SKM-1 treated with dmso at 0.1 percent for 144 hours (cell line): ENCODE measurements around the gene IL1RAP.

Source experiments
- DNase-seq: peaks from one replicate; lab custom pipeline; 2025; ENCODE audit not compliant: unreplicated experiment; lab: John Stamatoyannopoulos, UW

Gene IL1RAP

GRCh38 chr3:190541008-190541407, 27.1 kb downstream of the IL1RAP start:
- no peak for DNase-seq

- no peak for DNase-seq
Observed at GRCh38 chr3:190541560-190541959, 27.7 kb downstream of the IL1RAP start.

- DNase-seq, result no peak
Observed at GRCh38 chr3:190542846-190543245, 29.0 kb downstream of the IL1RAP start.

- DNase-seq, result no peak
Observed at GRCh38 chr3:190543671-190544070, 29.8 kb downstream of the IL1RAP start.

DNA sequence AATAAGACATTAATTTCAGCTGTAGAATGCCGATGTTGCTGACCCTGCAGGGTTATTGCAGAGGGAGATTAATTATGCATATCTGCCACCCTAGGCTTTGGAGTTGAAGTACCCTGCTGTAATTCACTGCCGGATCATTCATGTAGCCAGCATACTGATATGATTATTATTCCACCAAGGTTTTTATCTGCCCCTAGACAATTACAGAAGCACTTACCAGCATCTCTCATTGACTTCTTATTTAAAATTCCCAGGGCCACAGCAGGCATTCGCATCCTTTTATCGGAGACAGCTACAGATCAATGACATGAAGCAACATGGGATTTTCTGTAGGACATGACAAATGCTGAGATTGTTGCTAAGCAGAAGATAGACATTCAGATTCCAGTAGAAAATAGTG, 31.3 kb downstream of the IL1RAP start:
- no peak for DNase-seq

GRCh38 chr3:190546881-190547510, 33.1 kb downstream of the IL1RAP start:
- DNase-seq, result no peak

- no peak for DNase-seq
Observed at GRCh38 chr3:190548031-190548656, 34.3 kb downstream of the IL1RAP start.

GRCh38 chr3:190552021-190552420, 38.1 kb downstream of the IL1RAP start:
- no peak for DNase-seq

DNA sequence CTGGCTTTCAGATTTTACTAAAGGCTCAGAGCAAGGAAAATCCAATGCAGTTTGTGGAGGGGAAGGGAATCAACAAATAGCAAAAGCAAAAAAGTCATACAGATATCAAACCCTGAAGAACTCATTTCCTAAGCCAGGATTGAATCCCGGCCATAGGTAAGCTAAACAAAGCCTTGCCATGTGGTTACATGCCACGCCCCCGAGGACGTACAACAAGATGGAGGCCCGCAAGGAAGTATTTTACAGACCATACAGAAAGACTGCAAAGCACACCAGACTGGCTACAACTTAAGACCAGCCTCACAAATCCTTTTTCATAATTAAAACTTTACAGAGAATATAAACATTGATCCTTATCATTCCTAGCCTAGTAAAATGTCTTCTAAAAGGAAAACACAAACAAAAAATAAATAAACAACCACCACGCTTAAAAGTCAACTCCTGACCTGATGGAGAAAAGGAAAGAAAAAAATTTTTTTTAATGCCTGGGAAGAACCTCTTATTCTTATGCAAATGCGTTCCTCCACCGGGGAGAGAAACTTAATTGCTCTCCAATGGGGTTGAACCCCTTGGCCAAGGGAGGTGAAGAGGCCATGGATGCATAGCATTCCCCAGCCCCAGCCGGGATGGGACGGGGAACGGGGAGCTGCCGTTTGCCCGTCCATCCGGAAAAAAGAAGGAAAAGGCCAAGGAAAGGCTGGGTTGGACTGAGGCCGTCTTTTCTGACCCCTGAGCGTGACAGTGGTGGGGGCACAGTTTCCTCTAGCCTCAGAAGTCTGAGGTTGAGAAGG, 39.3 kb downstream of the IL1RAP start:
- no peak for DNase-seq

DNA sequence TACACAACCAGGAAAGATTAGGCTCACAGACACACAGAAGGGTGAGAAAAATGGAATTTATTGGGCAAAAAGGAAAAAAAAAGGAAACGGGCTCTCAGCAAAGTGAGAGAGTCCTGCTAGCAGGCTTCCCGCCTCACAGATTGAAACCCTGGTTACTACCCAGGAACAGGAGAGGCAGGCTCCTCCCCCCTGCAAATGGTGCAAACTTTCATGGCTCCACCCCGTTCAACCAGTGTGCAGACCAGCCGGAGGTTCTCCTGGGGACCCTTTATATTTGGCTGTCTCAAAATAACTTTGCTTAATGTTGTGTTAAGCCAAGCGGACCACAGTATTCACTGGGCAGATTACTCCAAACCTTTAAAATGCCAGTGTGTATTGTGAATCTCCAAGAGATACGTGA, 40.3 kb downstream of the IL1RAP start:
- DNase-seq, result no peak

DNA sequence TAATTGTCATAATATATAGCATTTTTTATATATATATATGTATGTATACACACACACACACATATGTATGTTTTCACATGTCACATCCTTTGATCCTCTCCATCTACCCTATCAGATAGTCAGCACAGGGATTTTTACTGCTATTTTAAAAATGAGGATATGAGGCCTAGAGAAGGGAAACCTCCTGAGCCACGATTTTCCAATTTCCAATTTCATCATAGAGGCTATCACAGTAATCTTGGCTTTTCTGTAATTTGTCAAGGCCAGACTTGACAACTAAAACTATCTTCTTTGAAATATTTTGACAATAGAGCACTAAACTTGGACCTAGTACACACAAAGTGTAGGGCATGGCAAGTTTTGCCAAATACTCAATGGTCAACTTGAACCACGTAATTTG, 42.5 kb downstream of the IL1RAP start:
- DNase-seq, result no peak

- no peak for DNase-seq
Observed at GRCh38 chr3:190557296-190557695, 43.4 kb downstream of the IL1RAP start.

DNA sequence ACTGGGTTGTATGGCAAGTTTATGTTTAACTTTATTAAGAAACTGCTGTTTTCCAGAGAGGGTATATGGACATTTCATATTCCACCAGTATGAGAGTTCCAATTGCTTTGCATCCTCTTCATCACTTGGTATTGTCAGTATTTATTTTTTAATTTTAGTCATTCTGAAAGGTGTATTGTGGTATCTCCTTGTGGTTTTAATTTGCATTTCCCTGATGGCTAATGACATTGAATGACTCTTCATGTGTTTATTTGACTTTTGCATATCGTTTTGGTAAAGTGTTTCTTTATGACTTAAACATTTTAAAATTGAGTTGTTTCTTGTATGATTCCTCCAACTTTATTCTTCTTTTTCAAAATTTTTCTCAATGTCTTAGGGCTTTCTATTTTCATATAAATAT, 44.4 kb downstream of the IL1RAP start:
- DNase-seq, result no peak

GRCh38 chr3:190558796-190559195, 44.9 kb downstream of the IL1RAP start:
- no peak for DNase-seq

DNA sequence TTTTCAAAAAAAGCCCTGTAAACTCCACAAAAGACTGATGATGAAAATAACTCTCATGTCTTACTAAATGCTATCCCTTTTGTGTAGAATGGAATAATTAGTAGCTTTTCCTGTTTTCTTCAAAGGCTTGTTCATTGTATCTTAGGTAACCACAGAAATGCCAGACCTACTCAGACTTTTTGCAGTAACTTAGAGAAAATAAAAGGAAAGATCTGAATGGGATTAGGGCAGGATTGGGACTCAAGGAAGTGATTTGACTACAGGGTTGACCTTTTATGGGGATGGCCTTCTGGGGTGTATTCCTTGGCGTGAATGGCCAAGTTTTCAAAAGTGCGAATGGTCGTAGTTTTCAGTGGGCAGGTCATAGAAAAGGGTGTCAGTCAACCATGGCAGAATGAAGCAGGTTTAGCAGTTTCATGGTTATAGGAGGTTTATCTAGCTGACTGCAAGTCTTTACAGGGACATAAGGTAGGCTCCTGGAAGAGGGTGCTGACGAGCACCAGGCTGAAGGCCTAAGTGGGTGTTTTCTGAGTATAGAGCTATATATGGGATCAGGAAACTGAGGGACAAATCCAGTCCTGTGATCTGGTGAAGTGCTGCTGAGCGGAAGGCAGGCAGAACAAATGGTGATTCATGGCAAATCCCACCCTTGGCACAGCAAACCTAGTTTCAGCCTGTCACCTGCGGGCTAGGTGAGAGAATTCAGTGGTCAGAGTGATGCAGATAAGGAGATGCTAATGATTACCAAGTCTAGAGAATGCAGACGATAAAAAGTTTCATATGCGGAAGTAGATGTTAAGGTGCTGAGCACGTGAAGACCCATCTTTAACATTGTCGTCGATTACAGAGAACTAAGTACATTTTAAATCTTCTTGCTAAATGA, 46.4 kb downstream of the IL1RAP start:
- DNase-seq, result no peak

DNA sequence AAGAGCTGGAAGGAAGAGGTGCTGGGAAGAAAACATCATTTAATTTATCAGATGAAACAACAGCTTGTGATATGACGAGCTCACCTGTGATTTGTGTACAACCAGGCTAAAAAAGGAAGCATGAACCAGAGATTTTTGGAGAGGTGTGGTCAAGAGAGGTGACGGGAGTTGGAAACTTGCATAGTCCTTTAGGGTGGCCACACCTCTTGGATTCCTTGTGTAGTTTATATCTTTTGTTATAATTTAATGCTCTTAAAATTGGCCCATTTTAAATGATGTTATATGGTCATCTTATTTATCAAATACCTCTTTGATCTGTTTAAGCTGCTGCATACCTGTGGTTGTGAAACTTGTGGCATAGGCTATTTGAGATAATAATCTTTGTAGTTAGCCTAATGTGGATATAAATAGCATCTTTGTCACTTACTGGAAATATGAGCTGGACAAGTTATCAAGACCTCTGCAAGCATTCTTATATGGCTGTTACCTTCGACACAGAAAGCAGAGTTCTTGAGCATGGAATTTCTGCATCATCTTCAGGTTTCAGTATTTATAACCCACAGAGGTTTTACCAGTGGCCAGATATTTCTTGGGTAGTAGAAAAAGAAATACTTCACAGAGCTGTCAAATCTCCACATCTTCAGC, 49.1 kb downstream of the IL1RAP start:
- DNase-seq, result no peak

DNA sequence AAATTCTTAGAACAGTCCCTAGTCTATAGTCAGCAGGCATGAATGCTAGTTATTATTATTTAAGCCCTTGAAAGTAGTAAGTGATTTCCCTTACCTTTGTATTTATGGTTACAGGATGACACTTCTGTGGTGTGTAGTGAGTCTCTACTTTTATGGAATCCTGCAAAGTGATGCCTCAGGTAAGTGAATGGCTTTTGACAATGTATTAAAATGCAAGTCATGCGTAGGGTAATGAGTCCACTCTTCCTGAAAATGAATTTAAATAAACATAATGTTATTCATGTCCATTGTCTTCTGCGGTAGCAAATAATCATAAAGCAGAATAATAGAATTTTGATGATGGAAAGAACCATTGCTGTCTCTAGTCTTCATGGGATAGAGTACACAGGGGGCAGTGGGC, 50.3 kb downstream of the IL1RAP start:
- no peak for DNase-seq

DNA sequence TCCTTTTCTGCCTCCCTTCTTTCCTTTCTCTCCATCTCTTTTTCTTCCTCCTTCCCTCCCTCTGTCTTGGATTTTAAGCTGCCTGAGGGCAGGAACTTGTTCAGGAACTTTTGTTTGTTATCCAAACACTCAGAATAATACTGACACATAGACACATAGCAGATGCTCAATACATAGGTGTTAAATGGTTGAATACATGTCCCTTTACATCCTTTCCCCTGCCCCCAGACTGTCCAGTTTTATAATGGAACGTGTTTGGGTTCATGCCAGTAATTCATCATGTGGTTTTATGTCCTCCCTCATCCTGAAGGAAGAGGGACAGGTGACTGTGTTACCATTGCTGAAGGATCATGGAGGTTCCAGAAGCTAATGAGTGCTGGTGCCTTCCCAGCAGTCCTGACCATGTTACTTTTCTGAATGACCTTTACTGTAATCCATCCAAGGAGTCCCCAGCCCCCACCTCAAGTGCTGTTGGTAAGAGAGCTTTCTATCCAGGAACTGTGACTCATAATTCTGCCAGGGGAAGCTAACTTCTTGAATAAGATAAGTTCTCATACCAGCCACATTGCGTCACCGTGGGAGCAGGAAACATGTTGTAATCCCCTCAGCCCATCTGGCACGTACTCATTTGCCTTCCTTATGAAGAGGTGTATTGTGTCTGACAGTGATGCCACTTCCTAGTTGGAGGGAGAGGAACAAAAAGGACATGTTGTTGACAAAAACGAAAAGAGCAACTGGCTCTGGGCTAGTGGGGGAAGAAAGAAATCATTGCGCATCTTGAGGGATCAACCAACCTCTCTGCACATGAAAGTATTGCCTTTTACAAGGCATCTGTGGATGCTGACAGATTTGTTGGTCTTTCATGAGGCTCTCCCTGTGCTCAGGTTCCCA, 52.4 kb downstream of the IL1RAP start:
- DNase-seq, result peak; percentile 99

- no peak for DNase-seq
Observed at GRCh38 chr3:190568036-190568435, 54.2 kb downstream of the IL1RAP start.

DNA sequence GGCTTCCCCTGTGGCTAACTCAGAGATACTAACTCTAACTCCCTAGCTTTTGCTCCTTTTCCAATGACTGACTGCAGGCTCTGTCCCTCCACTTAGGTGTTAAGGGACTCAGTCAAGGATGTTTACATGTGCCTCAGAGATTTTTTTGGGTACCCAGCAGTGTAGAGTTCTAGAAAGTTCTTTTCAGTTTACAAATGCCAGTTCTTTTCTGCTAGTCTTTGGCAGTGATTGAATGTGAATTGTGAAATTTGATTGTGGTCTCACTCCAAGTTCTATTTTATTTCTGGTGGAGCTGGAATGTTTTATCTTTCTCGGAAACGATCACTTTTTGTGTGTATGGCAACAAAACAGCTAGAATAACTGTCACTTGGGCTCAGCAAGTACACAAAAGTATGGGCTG, 60.6 kb downstream of the IL1RAP start:
- DNase-seq, result no peak
